Coronary artery (tissue), 2 donors: ENCODE data around the gene HMGCLL1.

Experiments
- DNase-seq: peaks from one replicate; pipeline ENCODE4 v3.0.0-alpha.2; 2017; ENCODE audit warnings: low spot score
- H3K27ac ChIP-seq, 2 donors: fragments of 200-600 bp; sonication (generic); one replicate each; pipeline ENCODE4 v1.5.1; 2016 to 2019
- H3K4me3 ChIP-seq: fragments of 200-600 bp; sonication (generic); 2 replicates; pipeline ENCODE4 v1.5.1; 2016; ENCODE audit warnings: mild to moderate bottlenecking, moderate library complexity
- TF ChIP-seq, protein P1 (sequence below): fragments of 200-600 bp; sonication (generic); IDR thresholded peaks from one replicate; pipeline ENCODE4 v1.5.1; 2019; ENCODE audit warnings: antibody characterized with exemption

HMGCLL1 gene

DNA sequence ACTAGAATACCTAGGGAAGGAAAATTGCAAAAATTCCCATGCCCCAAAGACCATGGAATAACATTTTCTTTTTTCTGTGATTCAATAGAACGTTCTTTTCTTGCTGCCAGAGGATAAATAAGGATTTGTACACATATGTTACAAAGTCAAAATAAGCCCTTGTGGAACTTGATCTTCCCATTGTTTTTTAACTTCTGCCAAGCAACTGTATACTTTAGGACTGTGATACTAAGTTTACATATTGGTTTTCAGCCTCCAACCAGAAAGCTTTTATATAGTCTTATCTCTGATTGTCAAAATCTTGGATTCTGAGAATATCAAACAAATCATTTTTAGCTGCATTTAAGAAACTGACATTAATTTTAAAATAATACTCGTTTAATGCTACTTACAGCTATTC lies 84.6 kb downstream of the HMGCLL1 start:
- no peak for DNase-seq
- TF ChIP-seq, protein P1, sequence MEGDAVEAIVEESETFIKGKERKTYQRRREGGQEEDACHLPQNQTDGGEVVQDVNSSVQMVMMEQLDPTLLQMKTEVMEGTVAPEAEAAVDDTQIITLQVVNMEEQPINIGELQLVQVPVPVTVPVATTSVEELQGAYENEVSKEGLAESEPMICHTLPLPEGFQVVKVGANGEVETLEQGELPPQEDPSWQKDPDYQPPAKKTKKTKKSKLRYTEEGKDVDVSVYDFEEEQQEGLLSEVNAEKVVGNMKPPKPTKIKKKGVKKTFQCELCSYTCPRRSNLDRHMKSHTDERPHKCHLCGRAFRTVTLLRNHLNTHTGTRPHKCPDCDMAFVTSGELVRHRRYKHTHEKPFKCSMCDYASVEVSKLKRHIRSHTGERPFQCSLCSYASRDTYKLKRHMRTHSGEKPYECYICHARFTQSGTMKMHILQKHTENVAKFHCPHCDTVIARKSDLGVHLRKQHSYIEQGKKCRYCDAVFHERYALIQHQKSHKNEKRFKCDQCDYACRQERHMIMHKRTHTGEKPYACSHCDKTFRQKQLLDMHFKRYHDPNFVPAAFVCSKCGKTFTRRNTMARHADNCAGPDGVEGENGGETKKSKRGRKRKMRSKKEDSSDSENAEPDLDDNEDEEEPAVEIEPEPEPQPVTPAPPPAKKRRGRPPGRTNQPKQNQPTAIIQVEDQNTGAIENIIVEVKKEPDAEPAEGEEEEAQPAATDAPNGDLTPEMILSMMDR = no peak
- no peak overlapping the region for H3K27ac ChIP-seq
- H3K4me3 ChIP-seq = no peak overlapping the region

DNA sequence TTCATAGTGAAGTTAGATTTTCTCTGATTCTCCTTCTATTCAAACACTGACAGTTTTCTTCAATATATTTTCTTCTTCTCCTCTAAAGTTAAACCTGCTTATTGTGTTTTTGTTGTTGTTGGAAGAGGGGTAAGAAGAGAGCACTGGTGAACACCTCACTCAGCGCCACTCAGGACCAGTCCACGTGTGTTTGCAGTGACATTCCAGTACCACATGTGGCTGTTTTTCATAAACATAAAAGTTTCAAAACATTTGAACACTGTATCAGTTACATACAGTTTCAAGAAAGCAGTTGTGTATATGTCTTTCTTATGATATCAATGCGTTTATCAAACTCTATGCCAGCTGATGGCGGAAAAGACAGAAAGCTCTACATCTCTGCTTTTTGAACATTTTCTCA lies 86.7 kb downstream of the HMGCLL1 start:
- no peak for DNase-seq
- TF ChIP-seq, protein P1 = no peak
- no peak overlapping the region for H3K27ac ChIP-seq
- H3K4me3 ChIP-seq = no peak overlapping the region

DNA sequence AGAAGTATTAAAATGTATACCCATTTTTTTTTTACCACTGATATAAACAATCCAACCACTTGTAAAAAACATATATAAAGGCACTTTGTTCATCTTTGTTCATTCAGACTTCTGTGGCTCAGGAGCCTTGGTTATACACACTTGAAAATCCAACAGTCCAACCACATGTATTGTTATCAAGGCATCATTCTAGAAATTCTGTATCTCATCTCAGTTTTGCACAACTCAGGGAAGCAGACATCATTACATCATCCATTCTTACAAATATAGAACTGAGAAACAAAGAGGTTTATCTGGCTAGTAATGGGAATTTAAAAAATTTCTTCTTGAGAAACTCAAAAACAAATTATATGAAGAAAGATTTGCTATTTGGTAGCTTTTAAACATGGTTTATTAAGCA lies 88.1 kb downstream of the HMGCLL1 start:
- Histone ChIP-seq H3K4me3 (no peak overlapping the region), H3K27ac (no peak overlapping the region)
- TF ChIP-seq, protein P1 = no peak
- no peak for DNase-seq

DNA sequence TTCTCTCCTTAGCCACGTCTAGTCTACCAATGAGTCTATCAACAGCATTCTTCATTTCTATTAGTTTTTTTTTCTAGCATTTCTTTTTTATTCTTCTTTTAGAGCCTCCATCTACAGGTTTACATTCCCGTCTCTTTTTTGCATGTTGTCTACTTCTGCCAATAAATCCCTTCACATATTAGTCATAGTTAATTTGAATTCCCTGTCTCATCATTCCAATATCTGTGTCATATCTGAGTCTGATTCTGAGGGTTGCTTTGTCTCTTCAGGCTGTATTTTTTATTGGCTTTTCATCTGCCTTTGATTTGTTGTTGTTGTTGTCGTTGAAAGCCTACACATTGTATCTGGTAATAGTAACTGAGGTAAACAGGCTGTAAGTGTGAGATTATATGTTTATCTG lies 104.6 kb downstream of the HMGCLL1 start:
- no peak for DNase-seq
- no peak overlapping the region for H3K4me3 ChIP-seq
- TF ChIP-seq, protein P1 = no peak
- H3K27ac ChIP-seq = no peak overlapping the region

DNA sequence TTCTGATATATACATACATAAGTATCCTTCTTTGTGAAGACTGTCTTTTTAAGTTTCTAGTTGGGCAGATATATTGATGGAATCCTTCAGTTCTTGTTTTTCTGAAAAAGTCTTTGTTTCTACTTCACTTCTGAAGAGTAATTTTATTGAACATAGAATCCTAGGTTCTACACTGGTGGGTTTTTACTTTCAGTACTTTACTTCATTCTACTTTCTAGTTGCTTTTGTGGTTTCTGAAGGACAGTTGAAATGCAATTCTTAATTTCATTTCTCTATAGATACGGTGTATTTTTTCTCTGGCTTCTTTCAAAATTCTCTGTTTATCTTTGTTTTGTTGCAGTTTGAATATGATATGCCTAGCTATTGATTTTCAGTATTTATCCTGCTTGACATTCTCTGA lies 105.3 kb downstream of the HMGCLL1 start:
- TF ChIP-seq, protein P1 = no peak
- no peak overlapping the region for H3K27ac ChIP-seq
- no peak overlapping the region for H3K4me3 ChIP-seq
- no peak for DNase-seq

DNA sequence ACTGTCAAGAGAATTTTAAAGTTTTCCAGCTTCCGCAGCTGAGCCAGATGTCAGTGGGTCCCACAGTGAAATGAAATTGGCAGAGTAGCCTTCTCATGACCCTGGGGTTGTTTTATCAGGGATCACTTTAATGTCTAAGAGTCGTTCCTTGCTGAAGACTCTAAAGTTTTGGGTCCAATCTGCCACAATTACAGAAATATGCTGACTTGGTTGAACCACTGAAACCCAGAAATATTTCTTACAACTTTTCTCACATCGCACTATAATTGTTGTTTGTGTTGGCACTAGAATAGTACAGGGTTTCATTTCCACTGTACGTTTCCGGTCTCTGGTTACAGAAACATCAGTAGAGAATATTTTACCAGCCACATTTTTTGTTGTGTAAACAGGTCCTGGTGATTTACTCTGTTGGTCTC lies 109.0 kb downstream of the HMGCLL1 start:
- Histone ChIP-seq H3K4me3 (no peak overlapping the region), H3K27ac (no peak overlapping the region)
- no peak for DNase-seq
- TF ChIP-seq, protein P1 = no peak

DNA sequence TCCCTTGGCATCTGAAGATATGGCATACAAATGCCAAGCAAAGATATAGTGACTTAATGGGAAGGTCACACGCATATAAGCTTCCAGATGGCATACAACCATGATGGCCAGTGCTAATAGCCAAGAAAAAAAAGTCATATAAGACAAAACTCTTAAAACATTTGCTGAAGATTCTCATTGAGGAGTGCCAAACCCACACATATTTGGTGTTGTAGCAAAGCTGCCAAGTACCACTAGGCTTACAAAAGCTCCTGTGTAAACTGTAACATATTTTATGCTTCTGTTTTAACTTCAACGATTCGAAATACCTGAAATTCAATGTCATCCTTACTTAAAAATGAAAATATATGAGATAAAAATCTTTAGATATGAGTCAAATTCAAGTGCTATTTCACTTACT lies 123.0 kb downstream of the HMGCLL1 start:
- H3K4me3 ChIP-seq = no peak overlapping the region
- TF ChIP-seq, protein P1 = no peak
- DNase-seq = no peak
- H3K27ac ChIP-seq = no peak overlapping the region
